ENCODE measurements around the gene DSG1. TPM values are rescaled to one million over a fixed set of nuclear protein-coding genes. Genes with fewer than 3 reads are reported as not detected.

The DSG1 gene
- total RNA-seq: 10 to 100 TPM in 3 of 4 donors, 1 to 10 TPM in 1; 1.8 to 60.2 (median 19.4) TPM

- intact Hi-C loops (cut with DNase I): no loop called here
- 44 to 56% methylated on average over 2 to 3 of the region's 3 CpGs for WGBS, 2 donors
- Histone ChIP-seq H3K4me3 (peak within 1 kb of the TSS in 2 of 4 donors; percentile 1 to 15), H3K4me1 (peaks cover 0 to 22% (median 0%) of the 10 kb centered on the region in 3 donors), H3K27me3 (no peaks in the 10 kb centered on the region), H3K36me3 (no peaks in the 10 kb centered on the region), H3K9me3 (no peaks in the 10 kb centered on the region), H3K27ac (peak within 1 kb of the TSS in 2 of 4 donors; percentile 23 to 29)
- no peak for DNase-seq
- TF ChIP-seq POLR2A (IDR thresholded peaks at IDR 0.05): no peak
- TF ChIP-seq, protein P1, sequence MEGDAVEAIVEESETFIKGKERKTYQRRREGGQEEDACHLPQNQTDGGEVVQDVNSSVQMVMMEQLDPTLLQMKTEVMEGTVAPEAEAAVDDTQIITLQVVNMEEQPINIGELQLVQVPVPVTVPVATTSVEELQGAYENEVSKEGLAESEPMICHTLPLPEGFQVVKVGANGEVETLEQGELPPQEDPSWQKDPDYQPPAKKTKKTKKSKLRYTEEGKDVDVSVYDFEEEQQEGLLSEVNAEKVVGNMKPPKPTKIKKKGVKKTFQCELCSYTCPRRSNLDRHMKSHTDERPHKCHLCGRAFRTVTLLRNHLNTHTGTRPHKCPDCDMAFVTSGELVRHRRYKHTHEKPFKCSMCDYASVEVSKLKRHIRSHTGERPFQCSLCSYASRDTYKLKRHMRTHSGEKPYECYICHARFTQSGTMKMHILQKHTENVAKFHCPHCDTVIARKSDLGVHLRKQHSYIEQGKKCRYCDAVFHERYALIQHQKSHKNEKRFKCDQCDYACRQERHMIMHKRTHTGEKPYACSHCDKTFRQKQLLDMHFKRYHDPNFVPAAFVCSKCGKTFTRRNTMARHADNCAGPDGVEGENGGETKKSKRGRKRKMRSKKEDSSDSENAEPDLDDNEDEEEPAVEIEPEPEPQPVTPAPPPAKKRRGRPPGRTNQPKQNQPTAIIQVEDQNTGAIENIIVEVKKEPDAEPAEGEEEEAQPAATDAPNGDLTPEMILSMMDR (IDR thresholded peaks at IDR 0.05): no peak
Measured at GRCh38 chr18:31317860-31318259, at the start of gene DSG1. Gene DSG1 (plus strand): TSS chr18:31318160. CDS start chr18:31318301, 141 bp downstream.

- no peak for DNase-seq
- peak overlapping the region in 3 of 4 donors; percentile 12 to 61 (median 42) for H3K27ac ChIP-seq
- H3K9me3 ChIP-seq: no peaks in the 10 kb centered on the region
- H3K4me1 ChIP-seq: peaks cover 0 to 33% (median 0%) of the 10 kb centered on the region in 3 donors
- no peak overlapping the region for H3K4me3 ChIP-seq
- H3K36me3 ChIP-seq: no peaks in the 10 kb centered on the region
- 19 to 20% methylated on average over 1 of the region's 1 CpG for WGBS, 2 donors
- TF ChIP-seq, protein P1 (IDR thresholded peaks at IDR 0.05): no peak
- no peak for TF ChIP-seq POLR2A (IDR thresholded peaks at IDR 0.05)
- H3K27me3 ChIP-seq: no peaks in the 10 kb centered on the region
- intact Hi-C loops (cut with DNase I): no loop called here
Measured at GRCh38 chr18:31268985-31269406, 49.0 kb upstream of the DSG1 start.

GRCh38 chr18:31269566-31269965 is 48.4 kb upstream of the DSG1 start:
- no peak for TF ChIP-seq POLR2A (IDR thresholded peaks at IDR 0.05)
- TF ChIP-seq, protein P1 (IDR thresholded peaks at IDR 0.05): no peak
- peak overlapping the region in 3 of 4 donors; percentile 12 to 61 (median 42) for H3K27ac ChIP-seq
- DNase-seq: no peak
- no peaks in the 10 kb centered on the region for H3K36me3 ChIP-seq
- no peak overlapping the region for H3K4me3 ChIP-seq
- H3K4me1 ChIP-seq: peaks cover 0 to 39% (median 0%) of the 10 kb centered on the region in 3 donors
- intact Hi-C loops (cut with DNase I): no loop called here
- WGBS, 2 donors: 63 to 78% methylated on average over 5 to 6 of the region's 6 CpGs
- no peaks in the 10 kb centered on the region for H3K9me3 ChIP-seq
- no peaks in the 10 kb centered on the region for H3K27me3 ChIP-seq

DNA sequence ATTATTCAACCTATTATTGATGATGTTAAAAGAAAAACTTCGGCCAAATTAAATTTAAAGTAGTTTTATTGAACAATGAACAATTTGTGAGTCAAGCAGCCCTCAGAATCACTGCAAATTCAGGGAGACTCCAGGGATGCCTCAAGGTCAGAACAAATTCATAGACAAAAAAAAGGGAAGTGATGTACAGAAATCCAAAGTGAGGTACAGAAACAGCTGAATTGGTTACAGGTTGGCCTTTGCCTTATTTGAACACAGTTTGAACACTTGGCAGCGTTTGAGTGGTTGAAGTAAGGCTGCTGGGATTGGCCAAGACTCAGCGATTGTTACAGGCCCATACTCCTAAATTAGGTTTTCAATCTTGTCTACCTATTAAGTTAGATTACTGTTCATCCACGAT is 47.4 kb upstream of the DSG1 start:
- H3K27me3 ChIP-seq: no peaks in the 10 kb centered on the region
- TF ChIP-seq, protein P1 (IDR thresholded peaks at IDR 0.05): no peak
- no peak for TF ChIP-seq POLR2A (IDR thresholded peaks at IDR 0.05)
- no peak overlapping the region for H3K4me3 ChIP-seq
- 85 to 90% methylated on average over 4 of the region's 4 CpGs for WGBS, 2 donors
- H3K4me1 ChIP-seq: peaks cover 0 to 48% (median 0%) of the 10 kb centered on the region in 3 donors
- intact Hi-C loops (cut with DNase I): no loop called here
- no peaks in the 10 kb centered on the region for H3K36me3 ChIP-seq
- no peaks in the 10 kb centered on the region for H3K9me3 ChIP-seq
- no peak overlapping the region for H3K27ac ChIP-seq
- no peak for DNase-seq

- no peaks in the 10 kb centered on the region for H3K36me3 ChIP-seq
- no peaks in the 10 kb centered on the region for H3K27me3 ChIP-seq
- no peaks in the 10 kb centered on the region for H3K9me3 ChIP-seq
- no peak for DNase-seq
- H3K27ac ChIP-seq: peak overlapping the region in 3 of 4 donors; percentile 69 to 86 (median 85)
- peaks cover 0 to 55% (median 10%) of the 10 kb centered on the region in 3 donors for H3K4me1 ChIP-seq
- no peak for TF ChIP-seq POLR2A (IDR thresholded peaks at IDR 0.05)
- TF ChIP-seq, protein P1 (IDR thresholded peaks at IDR 0.05): no peak
- 46 to 50% methylated on average over 5 of the region's 5 CpGs for WGBS, 2 donors
- H3K4me3 ChIP-seq: no peak overlapping the region
- intact Hi-C loops (cut with DNase I): no loop called here
Measured at GRCh38 chr18:31273812-31274527, 44.0 kb upstream of the DSG1 start.

Measured in esophagus squamous epithelium (tissue), 5 donors.